ENCODE data around the gene RAB44.

RAB44 gene

DNA sequence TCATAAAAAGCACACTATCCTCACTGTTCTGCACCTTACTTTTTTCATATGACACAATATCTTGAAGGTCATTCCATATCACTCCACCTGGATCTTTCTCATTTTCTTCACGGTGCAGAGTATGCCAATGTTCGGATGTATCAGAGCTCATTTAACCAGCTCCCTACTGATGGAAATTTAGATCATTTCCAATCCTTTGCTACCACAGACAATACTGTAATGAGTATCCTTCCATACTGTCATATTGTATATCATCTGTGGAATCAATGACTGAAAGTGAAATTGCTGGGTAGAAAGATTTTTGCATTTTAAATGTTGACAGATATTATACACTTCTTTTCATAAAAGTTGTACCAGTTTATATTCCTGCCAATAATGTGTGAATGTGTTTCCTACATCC, 2.2 kb upstream of the RAB44 start:
- no peaks in the 10 kb centered on the region for H3K36me3 ChIP-seq (ENCODE audit: control insufficient read depth, insufficient read depth, low read length)
- no peaks in the 10 kb centered on the region for H3K9me3 ChIP-seq (ENCODE audit: control insufficient read depth, low read length)
- H3K4me1 ChIP-seq (ENCODE audit: control insufficient read depth, insufficient read depth, low read length): no peaks in the 10 kb centered on the region
- H3K27ac ChIP-seq (ENCODE audit: insufficient read depth, low read depth, low read length, poor library complexity, severe bottlenecking): no peak overlapping the region
- H3K4me3 ChIP-seq (ENCODE audit: insufficient read depth, low read depth, low read length): no peak overlapping the region
- WGBS, 2 experiments: 92 to 97% methylated on average over 2 of the region's 2 CpGs
- no peaks in the 10 kb centered on the region for H3K27me3 ChIP-seq (ENCODE audit: control insufficient read depth, insufficient read depth, low read length, poor library complexity, severe bottlenecking)

DNA sequence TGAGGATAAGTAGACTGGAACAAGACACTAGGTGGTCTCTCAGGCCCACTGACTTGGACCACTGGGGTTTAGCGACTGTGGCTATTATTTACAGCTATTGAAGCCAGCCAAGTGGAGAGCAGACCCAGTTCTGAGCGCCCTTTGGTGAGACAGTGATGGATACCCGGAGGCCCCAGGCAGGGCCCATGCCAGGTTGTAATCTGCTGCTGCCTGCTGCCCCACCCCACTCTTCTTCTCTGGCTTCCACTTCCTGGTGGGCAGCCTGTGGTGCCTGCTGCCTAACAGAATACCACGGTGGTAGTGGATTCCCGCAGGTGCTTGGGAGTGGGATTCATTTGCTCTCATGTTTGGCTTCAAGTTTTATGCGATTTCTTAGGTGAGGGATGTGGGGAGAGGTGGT, 570 bp downstream of the RAB44 start:
- 92 to 93% methylated on average over 6 of the region's 6 CpGs for WGBS, 2 experiments
- no peaks in the 10 kb centered on the region for H3K36me3 ChIP-seq (ENCODE audit: control insufficient read depth, insufficient read depth, low read length)
- no peak overlapping the region for H3K27ac ChIP-seq (ENCODE audit: insufficient read depth, low read depth, low read length, poor library complexity, severe bottlenecking)
- no peaks in the 10 kb centered on the region for H3K4me1 ChIP-seq (ENCODE audit: control insufficient read depth, insufficient read depth, low read length)
- no peaks in the 10 kb centered on the region for H3K9me3 ChIP-seq (ENCODE audit: control insufficient read depth, low read length)
- H3K4me3 ChIP-seq (ENCODE audit: insufficient read depth, low read depth, low read length): no peak overlapping the region
- no peaks in the 10 kb centered on the region for H3K27me3 ChIP-seq (ENCODE audit: control insufficient read depth, insufficient read depth, low read length, poor library complexity, severe bottlenecking)

DNA sequence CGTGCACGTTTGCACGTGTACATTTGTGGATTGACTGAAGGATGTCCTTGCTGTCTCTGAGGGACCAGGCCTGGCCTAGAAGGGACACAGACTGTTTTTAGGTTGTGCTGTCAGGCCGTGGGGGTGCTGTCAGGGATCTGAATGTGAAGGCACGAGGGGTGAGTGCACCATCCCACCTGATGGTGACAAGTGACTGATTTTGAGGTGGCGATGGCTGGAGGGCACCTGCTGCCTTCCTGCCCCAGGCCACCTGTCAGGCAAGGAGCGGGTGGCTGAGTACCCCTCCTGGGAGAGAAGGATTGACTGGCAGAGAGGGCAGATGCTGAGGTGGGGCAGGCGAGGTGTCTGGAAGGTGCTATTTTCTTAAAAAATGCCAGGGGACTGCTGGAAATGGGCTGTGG, 1.2 kb downstream of the RAB44 start:
- no peak overlapping the region for H3K27ac ChIP-seq (ENCODE audit: insufficient read depth, low read depth, low read length, poor library complexity, severe bottlenecking)
- no peaks in the 10 kb centered on the region for H3K9me3 ChIP-seq (ENCODE audit: control insufficient read depth, low read length)
- H3K4me1 ChIP-seq (ENCODE audit: control insufficient read depth, insufficient read depth, low read length): no peaks in the 10 kb centered on the region
- H3K4me3 ChIP-seq (ENCODE audit: insufficient read depth, low read depth, low read length): no peak overlapping the region
- no peaks in the 10 kb centered on the region for H3K27me3 ChIP-seq (ENCODE audit: control insufficient read depth, insufficient read depth, low read length, poor library complexity, severe bottlenecking)
- WGBS, 2 experiments: 87 to 89% methylated on average over 8 of the region's 8 CpGs
- H3K36me3 ChIP-seq (ENCODE audit: control insufficient read depth, insufficient read depth, low read length): no peaks in the 10 kb centered on the region

DNA sequence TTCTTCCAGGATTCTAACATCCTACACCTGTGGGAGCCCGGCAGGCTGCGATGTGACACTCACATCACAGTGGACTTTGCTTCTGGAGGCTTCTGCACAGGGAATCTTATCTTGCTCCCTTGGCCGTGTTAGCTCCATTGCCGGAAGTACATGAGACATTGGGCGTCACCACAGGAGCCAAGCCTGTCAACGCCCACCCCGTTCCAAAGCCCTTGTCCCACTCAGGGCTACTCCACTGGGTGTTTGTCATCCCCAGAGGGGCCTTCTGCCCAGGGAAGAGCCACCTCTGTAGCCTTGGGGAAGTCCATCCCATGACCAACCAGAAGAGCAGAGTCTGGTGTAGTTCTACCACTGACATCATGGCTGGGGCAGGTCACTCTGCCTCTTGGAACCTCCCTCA, 1.7 kb downstream of the RAB44 start:
- Histone ChIP-seq H3K4me3 (ENCODE audit: insufficient read depth, low read depth, low read length) (no peak overlapping the region), H3K36me3 (ENCODE audit: control insufficient read depth, insufficient read depth, low read length) (no peaks in the 10 kb centered on the region), H3K4me1 (ENCODE audit: control insufficient read depth, insufficient read depth, low read length) (no peaks in the 10 kb centered on the region), H3K27ac (ENCODE audit: insufficient read depth, low read depth, low read length, poor library complexity, severe bottlenecking) (no peak overlapping the region), H3K27me3 (ENCODE audit: control insufficient read depth, insufficient read depth, low read length, poor library complexity, severe bottlenecking) (no peaks in the 10 kb centered on the region), H3K9me3 (ENCODE audit: control insufficient read depth, low read length) (no peaks in the 10 kb centered on the region)
- WGBS, 2 experiments: 91 to 92% methylated on average over 7 of the region's 7 CpGs

DNA sequence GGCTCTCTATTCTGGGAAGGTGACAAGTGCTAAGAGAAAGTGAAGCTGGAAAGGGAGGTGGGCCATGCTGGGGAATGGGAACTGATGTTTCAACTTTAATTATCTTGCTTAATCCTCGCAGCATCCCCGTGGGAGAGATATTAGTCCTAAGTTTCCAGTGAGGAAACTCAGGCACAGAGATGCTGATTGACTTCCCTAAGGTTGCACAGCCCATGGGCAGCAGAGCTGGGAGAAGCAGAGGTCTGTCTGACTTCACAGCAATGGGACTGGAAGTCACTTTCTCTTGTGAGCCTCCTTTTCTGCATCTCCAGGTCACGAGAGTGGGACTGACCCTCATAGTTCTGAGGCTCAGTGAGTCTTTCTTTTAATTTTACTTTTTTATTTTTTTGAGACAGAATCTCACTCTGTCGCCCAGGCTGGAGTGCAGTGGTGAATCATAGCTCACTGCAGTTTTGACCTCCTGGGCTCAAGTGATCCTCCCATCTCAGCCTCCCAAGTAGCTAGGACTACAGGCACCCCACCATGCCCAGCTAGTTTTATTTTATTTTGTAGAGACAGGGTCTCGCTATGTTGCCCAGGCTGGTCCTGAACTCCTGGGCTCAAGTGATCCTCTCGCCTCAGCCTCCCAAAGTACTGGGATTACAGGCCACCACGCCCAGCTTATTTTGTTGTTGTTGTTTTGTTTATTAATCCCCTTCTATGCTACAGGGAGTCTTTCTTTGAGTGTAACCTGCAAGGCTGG, 2.6 kb downstream of the RAB44 start:
- Histone ChIP-seq H3K9me3 (ENCODE audit: control insufficient read depth, low read length) (no peaks in the 10 kb centered on the region), H3K27ac (ENCODE audit: insufficient read depth, low read depth, low read length, poor library complexity, severe bottlenecking) (no peak overlapping the region), H3K4me3 (ENCODE audit: insufficient read depth, low read depth, low read length) (no peak overlapping the region), H3K27me3 (ENCODE audit: control insufficient read depth, insufficient read depth, low read length, poor library complexity, severe bottlenecking) (no peaks in the 10 kb centered on the region), H3K4me1 (ENCODE audit: control insufficient read depth, insufficient read depth, low read length) (no peaks in the 10 kb centered on the region), H3K36me3 (ENCODE audit: control insufficient read depth, insufficient read depth, low read length) (no peaks in the 10 kb centered on the region)
- WGBS, 2 experiments: 89 to 92% methylated on average over 7 of the region's 7 CpGs

DNA sequence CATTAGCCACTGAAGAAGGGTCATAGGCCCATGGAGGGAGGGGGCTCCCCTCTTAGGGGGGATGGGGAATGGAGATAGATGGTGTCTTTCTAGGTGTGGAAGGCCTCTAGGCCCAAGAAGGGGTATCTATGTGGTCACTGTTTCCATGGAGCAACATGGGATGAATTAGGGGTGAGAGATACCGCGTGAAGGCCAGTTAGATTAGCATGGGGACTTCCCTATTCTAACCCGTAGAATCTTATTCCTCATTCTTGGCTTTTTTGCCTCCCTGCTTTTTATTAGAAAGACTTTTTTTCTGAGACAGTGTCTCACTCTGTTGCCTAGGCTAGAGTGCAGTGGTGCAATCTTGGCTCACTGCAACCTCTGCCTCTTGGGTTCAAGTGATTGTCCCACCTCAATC, 3.2 kb downstream of the RAB44 start:
- H3K36me3 ChIP-seq (ENCODE audit: control insufficient read depth, insufficient read depth, low read length): no peaks in the 10 kb centered on the region
- H3K4me3 ChIP-seq (ENCODE audit: insufficient read depth, low read depth, low read length): no peak overlapping the region
- no peaks in the 10 kb centered on the region for H3K27me3 ChIP-seq (ENCODE audit: control insufficient read depth, insufficient read depth, low read length, poor library complexity, severe bottlenecking)
- 91 to 93% methylated on average over 3 of the region's 3 CpGs for WGBS, 2 experiments
- no peak overlapping the region for H3K27ac ChIP-seq (ENCODE audit: insufficient read depth, low read depth, low read length, poor library complexity, severe bottlenecking)
- no peaks in the 10 kb centered on the region for H3K4me1 ChIP-seq (ENCODE audit: control insufficient read depth, insufficient read depth, low read length)
- H3K9me3 ChIP-seq (ENCODE audit: control insufficient read depth, low read length): no peaks in the 10 kb centered on the region

DNA sequence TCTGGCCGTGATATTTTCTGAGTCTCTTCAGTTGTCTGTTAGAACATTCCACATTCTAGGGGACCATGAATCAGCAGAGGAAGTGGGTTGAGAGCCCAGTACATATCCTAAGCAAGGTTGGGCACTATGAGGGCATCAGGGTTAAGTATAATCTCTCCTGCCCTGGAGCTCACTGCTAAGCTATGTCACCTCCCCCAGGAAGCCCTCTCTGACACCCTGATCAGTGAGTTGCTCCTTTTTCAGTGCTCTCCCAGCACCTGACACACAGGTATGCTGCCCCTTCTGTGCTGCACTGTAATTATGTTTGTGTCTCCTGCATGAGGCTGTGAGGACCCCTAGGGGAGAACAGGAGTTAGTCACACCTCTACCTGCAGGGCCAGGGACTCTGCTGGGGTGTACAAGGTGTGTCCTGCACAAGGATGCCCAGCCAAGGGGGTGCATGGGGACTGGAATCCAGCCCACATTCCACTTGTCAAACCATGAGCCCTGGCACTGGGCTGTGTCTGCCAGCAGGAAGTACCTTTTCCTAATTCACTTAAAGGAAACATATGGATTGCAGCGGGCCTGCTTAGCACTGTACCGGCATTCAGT, 3.9 kb downstream of the RAB44 start:
- H3K4me3 ChIP-seq (ENCODE audit: insufficient read depth, low read depth, low read length): no peak overlapping the region
- H3K36me3 ChIP-seq (ENCODE audit: control insufficient read depth, insufficient read depth, low read length): no peaks in the 10 kb centered on the region
- 86 to 94% methylated on average over 3 of the region's 3 CpGs for WGBS, 2 experiments
- no peaks in the 10 kb centered on the region for H3K27me3 ChIP-seq (ENCODE audit: control insufficient read depth, insufficient read depth, low read length, poor library complexity, severe bottlenecking)
- H3K9me3 ChIP-seq (ENCODE audit: control insufficient read depth, low read length): no peaks in the 10 kb centered on the region
- no peak overlapping the region for H3K27ac ChIP-seq (ENCODE audit: insufficient read depth, low read depth, low read length, poor library complexity, severe bottlenecking)
- no peaks in the 10 kb centered on the region for H3K4me1 ChIP-seq (ENCODE audit: control insufficient read depth, insufficient read depth, low read length)

DNA sequence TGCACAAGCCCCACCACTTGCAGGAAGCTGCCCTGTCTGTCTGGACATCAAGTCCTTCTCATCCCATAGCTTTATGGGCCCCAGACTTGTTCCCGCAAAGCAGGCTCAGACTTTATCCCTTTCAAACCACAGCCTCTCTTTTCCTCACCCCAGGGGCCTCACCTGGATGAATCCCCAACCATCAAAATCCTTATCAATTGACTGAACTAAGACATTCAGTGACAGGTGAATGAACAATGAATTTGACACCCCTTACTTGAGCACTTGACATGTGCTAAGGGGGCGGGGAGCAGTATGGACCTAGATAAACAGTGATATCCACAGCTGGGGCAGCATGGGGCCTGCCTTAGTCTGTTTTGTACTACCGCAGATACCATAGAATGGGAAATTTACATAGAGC, 5.0 kb downstream of the RAB44 start:
- WGBS, 2 experiments: 90 to 95% methylated on average over 3 of the region's 3 CpGs
- H3K4me1 ChIP-seq (ENCODE audit: control insufficient read depth, insufficient read depth, low read length): no peaks in the 10 kb centered on the region
- H3K27ac ChIP-seq (ENCODE audit: insufficient read depth, low read depth, low read length, poor library complexity, severe bottlenecking): no peak overlapping the region
- H3K4me3 ChIP-seq (ENCODE audit: insufficient read depth, low read depth, low read length): no peak overlapping the region
- H3K27me3 ChIP-seq (ENCODE audit: control insufficient read depth, insufficient read depth, low read length, poor library complexity, severe bottlenecking): no peaks in the 10 kb centered on the region
- no peaks in the 10 kb centered on the region for H3K36me3 ChIP-seq (ENCODE audit: control insufficient read depth, insufficient read depth, low read length)
- H3K9me3 ChIP-seq (ENCODE audit: control insufficient read depth, low read length): no peaks in the 10 kb centered on the region

DNA sequence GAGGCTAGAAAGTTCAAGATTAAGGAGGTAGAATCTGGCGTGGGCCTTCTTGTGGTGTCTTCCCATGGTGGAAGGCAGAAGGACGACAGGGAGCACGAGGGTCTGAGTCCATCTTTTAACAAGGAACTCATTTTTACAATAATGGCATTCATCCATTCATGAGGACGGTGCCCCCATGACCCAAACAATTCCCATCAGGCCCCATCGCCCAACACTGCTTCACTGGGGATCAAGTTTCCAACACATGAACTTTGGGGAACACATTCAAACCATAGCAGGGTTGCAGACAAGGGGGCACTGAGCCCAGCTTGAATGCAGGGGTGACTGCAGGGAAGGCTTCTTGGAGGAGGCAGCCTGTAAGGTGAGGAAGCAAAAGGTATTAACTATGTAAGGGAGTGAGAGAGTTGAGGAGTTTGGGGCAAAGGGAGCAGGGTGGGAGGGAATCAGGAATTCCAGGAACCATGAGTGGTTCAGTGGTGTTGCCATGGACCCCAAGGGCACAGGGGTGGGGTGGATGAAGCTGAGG, 5.5 kb downstream of the RAB44 start:
- 90 to 93% methylated on average over 5 of the region's 5 CpGs for WGBS, 2 experiments
- Histone ChIP-seq H3K9me3 (ENCODE audit: control insufficient read depth, low read length) (no peaks in the 10 kb centered on the region), H3K27ac (ENCODE audit: insufficient read depth, low read depth, low read length, poor library complexity, severe bottlenecking) (no peak overlapping the region), H3K27me3 (ENCODE audit: control insufficient read depth, insufficient read depth, low read length, poor library complexity, severe bottlenecking) (no peaks in the 10 kb centered on the region), H3K4me1 (ENCODE audit: control insufficient read depth, insufficient read depth, low read length) (no peaks in the 10 kb centered on the region), H3K4me3 (ENCODE audit: insufficient read depth, low read depth, low read length) (no peak overlapping the region), H3K36me3 (ENCODE audit: control insufficient read depth, insufficient read depth, low read length) (no peaks in the 10 kb centered on the region)

DNA sequence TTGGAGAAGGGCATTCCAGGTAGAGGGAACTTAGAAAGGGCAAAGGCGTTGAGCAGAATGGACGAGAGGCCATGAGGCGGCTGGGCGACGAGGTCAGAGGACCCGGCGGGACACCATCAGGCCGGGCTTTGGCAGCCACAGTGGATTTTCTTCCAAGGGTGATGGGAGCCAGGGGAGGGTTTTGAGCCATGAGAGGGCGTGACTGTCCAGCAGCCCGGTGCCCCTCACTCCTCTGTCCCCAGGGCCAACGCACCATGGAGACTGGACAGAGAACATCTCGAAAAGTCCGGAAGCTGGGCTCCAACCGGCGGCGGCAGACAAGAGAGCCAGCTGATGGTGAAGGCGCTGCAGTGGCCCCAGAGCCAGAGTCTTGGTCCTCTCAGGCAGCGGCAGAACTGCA, 6.4 kb downstream of the RAB44 start:
- Histone ChIP-seq H3K4me3 (ENCODE audit: insufficient read depth, low read depth, low read length) (no peak overlapping the region), H3K27me3 (ENCODE audit: control insufficient read depth, insufficient read depth, low read length, poor library complexity, severe bottlenecking) (no peaks in the 10 kb centered on the region), H3K27ac (ENCODE audit: insufficient read depth, low read depth, low read length, poor library complexity, severe bottlenecking) (no peak overlapping the region), H3K36me3 (ENCODE audit: control insufficient read depth, insufficient read depth, low read length) (no peaks in the 10 kb centered on the region), H3K9me3 (ENCODE audit: control insufficient read depth, low read length) (no peaks in the 10 kb centered on the region), H3K4me1 (ENCODE audit: control insufficient read depth, insufficient read depth, low read length) (no peaks in the 10 kb centered on the region)
- 93 to 94% methylated on average over 18 of the region's 18 CpGs for WGBS, 2 experiments
